Caco-2 (cell line): ENCODE measurements around the gene FOXC1. TPM values are rescaled to one million over a fixed set of nuclear protein-coding genes. Genes with fewer than 3 reads are reported as not detected.

Source experiments
- BruUV-seq: library from RNA; stranded (reverse); fragments of 400-500 nt; replicated peaks from 2 replicates; lab custom pipeline; 2021; lab: Mats Ljungman, UMichigan
- CTCF ChIA-PET: fragments of 300-600 bp; sonication (Branson Sonifier 250); formaldehyde crosslinking; loops from one replicate; lab custom pipeline; 2022; ENCODE audit warnings: antibody characterized with exemption; lab: Charles Lee
- POLR2A ChIA-PET: fragments of 300-600 bp; sonication (Branson Sonifier 250); formaldehyde crosslinking; loops from one replicate; lab custom pipeline; 2022; ENCODE audit warnings: antibody characterized with exemption; lab: Charles Lee
- DNase-seq, 2 experiments: peaks; one replicate each; pipeline versions ENCODE4 v3.0.0 to v3.0.0-alpha.2; 2020 to 2022
- H3K27me3 ChIP-seq: replicated peaks from 2 replicates; pipeline ENCODE4 v1.6.0; 2011; ENCODE audit warnings: low read length; ENCODE audit not compliant: control insufficient read depth, insufficient read depth
- H3K36me3 ChIP-seq: 2 replicates; pipeline ENCODE4 v1.5.1; 2011; ENCODE audit warnings: low read length; ENCODE audit not compliant: control insufficient read depth, insufficient read depth
- H3K4me1 ChIP-seq: fragments of 250-450 bp; sonication (Bioruptor Pico); 2 replicates; pipeline ENCODE4 v1.5.1; 2020; ENCODE audit warnings: mild to moderate bottlenecking
- H3K4me3 ChIP-seq: 2 replicates; pipeline ENCODE4 v1.5.1; 2011; ENCODE audit warnings: low read depth, mild to moderate bottlenecking, control low read depth, low read length
- H3K9me3 ChIP-seq: fragments of 250-450 bp; sonication (Bioruptor Pico); 2 replicates; pipeline ENCODE4 v1.5.1; 2020; ENCODE audit warnings: mild to moderate bottlenecking, moderate library complexity
- H3K27ac Mint-ChIP-seq: one replicate; pipeline ENCODE4 v1.8.0; 2022; ENCODE audit warnings: mixed read lengths; ENCODE audit not compliant: unreplicated experiment
- H3K27me3 Mint-ChIP-seq: one replicate; pipeline ENCODE4 v1.8.0; 2022; ENCODE audit warnings: mixed read lengths; ENCODE audit not compliant: insufficient read depth, unreplicated experiment
- H3K36me3 Mint-ChIP-seq: one replicate; pipeline ENCODE4 v1.8.0; 2022; ENCODE audit warnings: mild to moderate bottlenecking, mixed read lengths; ENCODE audit not compliant: insufficient read depth, unreplicated experiment
- H3K4me1 Mint-ChIP-seq: one replicate; pipeline ENCODE4 v1.8.0; 2022; ENCODE audit warnings: low read depth, mixed read lengths; ENCODE audit not compliant: unreplicated experiment
- H3K4me3 Mint-ChIP-seq: one replicate; pipeline ENCODE4 v1.8.0; 2022; ENCODE audit warnings: mild to moderate bottlenecking, moderate library complexity, mixed read lengths; ENCODE audit not compliant: unreplicated experiment
- H3K9me3 Mint-ChIP-seq: one replicate; pipeline ENCODE4 v1.8.0; 2022; ENCODE audit warnings: mixed read lengths; ENCODE audit not compliant: unreplicated experiment
- CTCF ChIP-seq, 2 experiments: fragments of 200-600 bp in 1 of 2; IDR thresholded peaks; 1 replicate in 1 of 2; 2 replicates in 1 of 2; pipeline versions ENCODE4 v1.5.1 to v1.8.0; 2011 to 2022; ENCODE audit warnings: antibody characterized with exemption in 1 of 2, control low read depth in 1 of 2, inconsistent platforms in 1 of 2, low read depth in 1 of 2, low read length in 1 of 2, mild to moderate bottlenecking in 1 of 2, moderate library complexity in 1 of 2; ENCODE audit not compliant: insufficient read depth in 1 of 2, severe bottlenecking in 1 of 2, unreplicated experiment in 1 of 2
- intact Hi-C: fragments of 100-400 bp; cut with micrococcal nuclease; formaldehyde crosslinking; loops from one replicate; pipeline ENCODE4 v1.10.0; 2022; ENCODE audit not compliant: unreplicated experiment
- total RNA-seq: library from RNA; stranded (reverse); gene quantifications from 2 replicates; pipeline ENCODE4 v1.2.3, GENCODE V29; 2022

Gene FOXC1
- total RNA-seq, 1 experiment from 2014 or later, result 6.8 TPM

GRCh38 chr6:1652842-1653241 is 43.1 kb downstream of the FOXC1 start:
- no peaks in the 10 kb centered on the region for H3K9me3 ChIP-seq
- H3K36me3 ChIP-seq, result no peaks in the 10 kb centered on the region
- H3K27ac Mint-ChIP-seq, result no peak overlapping the region
- no peak for TF ChIP-seq CTCF (IDR thresholded peaks at IDR 0.05; ENCODE audit: insufficient read depth in 1 of 2, low read depth in 1 of 2, low read length in 1 of 2, severe bottlenecking in 1 of 2, unreplicated experiment in 1 of 2)
- peaks cover 10% of the 10 kb centered on the region; the same call in 1 of the 2 replicates for H3K4me1 ChIP-seq
- CTCF ChIA-PET, result no interaction called here
- H3K27me3 Mint-ChIP-seq, result no peaks in the 10 kb centered on the region
- H3K4me1 Mint-ChIP-seq, result peaks cover 6% of the 10 kb centered on the region
- no peak for DNase-seq
- H3K9me3 Mint-ChIP-seq, result no peaks in the 10 kb centered on the region
- no peak overlapping the region for H3K4me3 Mint-ChIP-seq
- H3K36me3 Mint-ChIP-seq, result no peaks in the 10 kb centered on the region
- H3K27me3 ChIP-seq, result no peaks in the 10 kb centered on the region
- POLR2A ChIA-PET, result no interaction called here
- BruUV-seq, result no TSS peak
- H3K4me3 ChIP-seq, result no peak overlapping the region
- intact Hi-C loops, result no loop called here

GRCh38 chr6:1654054-1654453 is 44.3 kb downstream of the FOXC1 start:
- no peaks in the 10 kb centered on the region for H3K9me3 Mint-ChIP-seq
- H3K36me3 Mint-ChIP-seq, result no peaks in the 10 kb centered on the region
- DNase-seq, result no peak
- ChIA-PET POLR2A (no interaction called here), CTCF (no interaction called here)
- no peak overlapping the region for H3K4me3 Mint-ChIP-seq
- Histone ChIP-seq H3K9me3 (no peaks in the 10 kb centered on the region), H3K4me3 (no peak overlapping the region), H3K4me1 (peaks cover 9% of the 10 kb centered on the region; the same call in 1 of the 2 replicates), H3K36me3 (no peaks in the 10 kb centered on the region), H3K27me3 (no peaks in the 10 kb centered on the region)
- intact Hi-C loops, result no loop called here
- peaks cover 6% of the 10 kb centered on the region for H3K4me1 Mint-ChIP-seq
- no TSS peak for BruUV-seq
- TF ChIP-seq CTCF (IDR thresholded peaks at IDR 0.05; ENCODE audit: insufficient read depth in 1 of 2, low read depth in 1 of 2, low read length in 1 of 2, severe bottlenecking in 1 of 2, unreplicated experiment in 1 of 2), result no peak
- H3K27me3 Mint-ChIP-seq, result no peaks in the 10 kb centered on the region
- H3K27ac Mint-ChIP-seq, result no peak overlapping the region

- CTCF ChIA-PET, result interaction anchor here (0.7 kb wide), 1 partner anchor 14 kb away, joined by 6 read pairs; no protein-coding TSS in a partner anchor
- Histone ChIP-seq H3K27me3 (no peaks in the 10 kb centered on the region), H3K9me3 (no peaks in the 10 kb centered on the region), H3K4me3 (no peak overlapping the region), H3K4me1 (no peaks in the 10 kb centered on the region), H3K36me3 (no peaks in the 10 kb centered on the region)
- no peaks in the 10 kb centered on the region for H3K9me3 Mint-ChIP-seq
- H3K4me3 Mint-ChIP-seq, result no peak overlapping the region
- no peaks in the 10 kb centered on the region for H3K27me3 Mint-ChIP-seq
- no peaks in the 10 kb centered on the region for H3K4me1 Mint-ChIP-seq
- BruUV-seq, result no TSS peak
- no peak overlapping the region for H3K27ac Mint-ChIP-seq
- no peak for DNase-seq
- H3K36me3 Mint-ChIP-seq, result no peaks in the 10 kb centered on the region
- no peak for TF ChIP-seq CTCF (IDR thresholded peaks at IDR 0.05; ENCODE audit: insufficient read depth in 1 of 2, low read depth in 1 of 2, low read length in 1 of 2, severe bottlenecking in 1 of 2, unreplicated experiment in 1 of 2)
- intact Hi-C loops, result no loop called here
- POLR2A ChIA-PET, result no interaction called here
Observed at GRCh38 chr6:1657116-1657770, 47.5 kb downstream of the FOXC1 start.
